Measurements from ENCODE around the gene RYR2.

Gene RYR2

GRCh38 chr1:237444120-237444790 is 402.3 kb downstream of the RYR2 start:
- no peak for DNase-seq (ENCODE audit: low read depth in 2 of 2)

DNA sequence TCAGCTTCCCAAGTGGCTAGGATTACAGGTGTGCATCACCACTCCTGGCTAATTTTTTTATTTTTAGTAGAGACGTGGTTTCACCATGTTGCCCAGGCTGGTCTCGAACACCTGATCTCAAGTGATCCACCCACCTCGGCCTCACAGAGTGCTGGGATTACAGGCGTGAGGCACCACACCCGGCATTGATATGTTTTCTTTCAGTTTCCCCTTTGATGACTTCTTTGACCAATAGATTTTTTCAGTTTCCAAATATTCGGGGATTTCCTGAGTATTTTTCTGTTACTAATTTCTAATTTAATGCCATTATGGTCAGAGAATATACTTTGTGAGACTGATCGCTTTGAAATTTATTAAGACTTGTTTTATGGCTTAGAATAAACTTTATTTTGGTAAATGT is 406.1 kb downstream of the RYR2 start:
- no peak for DNase-seq (ENCODE audit: low read depth in 2 of 2)

GRCh38 chr1:237457573-237457972 is 415.6 kb downstream of the RYR2 start:
- DNase-seq (ENCODE audit: low read depth in 2 of 2), result no peak

GRCh38 chr1:237467320-237467719 is 425.3 kb downstream of the RYR2 start:
- no peak for DNase-seq (ENCODE audit: low read depth in 2 of 2)

DNA sequence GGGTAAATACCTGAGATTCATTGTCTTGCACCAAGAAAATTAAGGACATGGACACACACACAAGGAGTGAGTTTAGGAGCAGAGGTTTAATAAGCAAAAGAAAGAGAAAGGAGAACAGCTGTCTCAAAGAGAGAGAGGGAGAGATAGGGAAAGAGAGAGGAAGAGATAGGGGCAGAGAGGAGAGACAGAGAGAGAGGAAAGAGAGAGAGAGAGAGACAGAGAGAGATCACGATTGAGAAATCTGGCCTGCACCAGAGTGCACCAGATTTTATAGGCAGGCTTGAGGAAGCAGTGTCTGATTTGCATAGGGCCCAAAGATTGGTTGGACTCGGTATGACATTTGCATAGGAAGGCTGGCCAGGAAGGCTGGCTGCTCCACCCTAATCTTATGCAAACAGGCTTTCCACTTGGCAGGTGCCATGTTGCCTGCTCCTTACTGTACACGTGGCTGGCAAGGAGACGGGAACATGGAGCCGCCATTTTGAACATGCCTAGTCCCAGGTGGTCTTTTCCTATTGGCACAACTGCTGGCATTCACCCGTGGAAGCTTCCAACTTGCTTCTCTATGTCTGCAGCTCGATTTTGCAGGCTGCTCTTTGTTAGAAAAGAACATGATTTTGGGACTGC is 428.8 kb downstream of the RYR2 start:
- no peak for DNase-seq (ENCODE audit: low read depth in 2 of 2)

- DNase-seq (ENCODE audit: low read depth in 2 of 2), result no peak
Observed at GRCh38 chr1:237471377-237471776, 429.4 kb downstream of the RYR2 start.

GRCh38 chr1:237471956-237472355 is 430.0 kb downstream of the RYR2 start:
- DNase-seq (ENCODE audit: low read depth in 2 of 2), result no peak

- DNase-seq (ENCODE audit: low read depth in 2 of 2), result no peak
Observed at GRCh38 chr1:237473854-237474253, 431.9 kb downstream of the RYR2 start.

DNA sequence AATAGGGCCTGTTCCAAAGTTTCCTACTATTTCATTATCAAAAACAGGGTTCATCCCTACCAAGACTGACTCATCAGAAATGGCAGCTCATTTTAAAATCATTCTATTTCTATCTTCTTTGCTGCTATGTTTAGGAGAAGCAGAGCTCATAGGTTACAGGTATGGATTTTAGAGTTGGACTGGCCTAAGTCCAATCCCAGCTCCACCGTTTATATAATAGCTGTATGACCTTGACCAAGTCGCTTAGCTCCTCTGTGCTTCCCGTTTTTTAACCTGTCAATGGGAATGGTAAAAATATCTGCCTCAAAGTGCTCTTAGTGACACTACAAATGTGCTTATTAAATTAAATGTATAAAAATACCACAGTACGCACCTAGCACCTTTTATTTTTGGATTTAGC is 436.1 kb downstream of the RYR2 start:
- no peak for DNase-seq (ENCODE audit: low read depth in 2 of 2)

DNA sequence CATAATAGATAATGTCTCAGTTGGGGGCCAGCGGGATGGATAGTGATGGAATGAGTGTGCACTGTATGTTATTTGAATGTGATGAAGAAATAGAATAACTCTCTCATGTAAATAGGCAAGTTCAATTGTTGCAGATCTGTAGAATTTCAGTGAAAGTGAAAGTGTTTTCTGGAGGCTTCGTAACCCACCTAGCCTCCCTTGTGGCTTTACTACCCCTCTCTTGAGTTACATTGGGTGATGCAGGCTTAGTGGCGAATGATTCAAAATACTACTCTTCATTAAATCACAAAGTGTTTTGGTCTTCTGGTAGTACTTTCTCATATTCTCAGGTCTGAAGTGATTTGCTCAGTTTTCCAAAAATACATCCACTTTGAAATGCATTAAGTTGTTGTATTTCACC is 436.9 kb downstream of the RYR2 start:
- no peak for DNase-seq (ENCODE audit: low read depth in 2 of 2)

DNA sequence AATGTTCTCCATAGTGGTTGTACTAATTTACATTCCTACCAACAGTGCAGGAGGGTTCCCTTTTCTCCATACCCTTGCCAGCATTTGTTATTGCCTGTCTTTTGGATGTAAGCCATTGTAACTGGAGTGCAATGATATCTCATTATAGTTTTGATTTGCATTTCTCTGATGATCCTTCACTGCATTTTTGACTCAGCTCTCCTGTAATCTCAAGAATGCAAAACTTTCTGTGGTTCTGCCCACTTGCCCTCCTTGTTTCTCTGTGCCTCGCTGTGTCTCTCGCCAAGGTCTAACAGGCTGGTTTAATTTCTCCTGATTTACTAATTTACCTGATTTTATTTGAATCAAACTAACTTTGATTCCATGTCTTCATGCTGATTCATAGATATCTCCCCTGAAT is 440.8 kb downstream of the RYR2 start:
- DNase-seq (ENCODE audit: low read depth in 2 of 2), result no peak

- DNase-seq (ENCODE audit: low read depth in 2 of 2), result no peak
Observed at GRCh38 chr1:237492359-237492758, 450.4 kb downstream of the RYR2 start.

- DNase-seq (ENCODE audit: low read depth in 2 of 2), result no peak
Observed at GRCh38 chr1:237500566-237500965, 458.6 kb downstream of the RYR2 start.

- DNase-seq (ENCODE audit: low read depth in 2 of 2), result no peak
Observed at GRCh38 chr1:237503292-237503691, 461.3 kb downstream of the RYR2 start.

DNA sequence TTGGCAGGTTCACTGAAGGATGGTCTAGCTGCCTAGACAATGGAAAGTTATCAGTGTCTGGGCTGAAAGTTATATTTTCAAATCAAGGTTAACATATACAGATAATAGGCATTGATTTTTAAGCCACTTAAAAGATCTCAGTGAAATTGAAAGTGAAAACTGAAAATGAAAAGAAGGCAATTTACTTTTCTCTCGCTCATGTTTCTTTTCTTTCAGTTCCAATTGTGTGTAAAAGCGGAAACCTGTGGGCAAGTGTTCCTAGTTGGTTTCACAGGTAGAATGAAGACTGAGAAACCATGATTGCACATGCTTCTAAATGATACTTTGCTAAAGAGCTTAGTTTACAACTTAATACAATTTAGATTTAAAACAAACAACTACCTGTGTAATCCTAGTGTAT is 465.0 kb downstream of the RYR2 start:
- no peak for DNase-seq (ENCODE audit: low read depth in 2 of 2)

DNA sequence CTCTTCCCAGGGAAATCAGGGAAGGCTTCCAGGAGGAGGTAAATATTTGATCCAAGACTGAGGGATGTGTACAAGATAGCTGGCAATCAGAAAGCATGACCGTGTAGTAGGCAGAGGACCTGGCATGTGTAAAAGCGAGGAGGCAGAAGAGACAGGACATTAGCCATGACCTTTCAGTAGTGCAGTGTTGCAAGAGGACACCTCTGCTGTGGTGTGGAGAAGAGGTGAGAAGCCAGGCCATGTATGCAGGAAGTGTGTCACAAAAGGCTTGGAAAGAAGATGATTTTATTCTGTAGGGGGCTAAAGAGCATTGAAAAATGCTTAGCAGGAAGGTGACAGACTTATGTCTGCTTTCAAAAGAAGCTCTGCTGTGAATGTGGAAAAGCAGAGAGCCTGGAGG is 467.8 kb downstream of the RYR2 start:
- DNase-seq (ENCODE audit: low read depth in 2 of 2), result no peak

DNA sequence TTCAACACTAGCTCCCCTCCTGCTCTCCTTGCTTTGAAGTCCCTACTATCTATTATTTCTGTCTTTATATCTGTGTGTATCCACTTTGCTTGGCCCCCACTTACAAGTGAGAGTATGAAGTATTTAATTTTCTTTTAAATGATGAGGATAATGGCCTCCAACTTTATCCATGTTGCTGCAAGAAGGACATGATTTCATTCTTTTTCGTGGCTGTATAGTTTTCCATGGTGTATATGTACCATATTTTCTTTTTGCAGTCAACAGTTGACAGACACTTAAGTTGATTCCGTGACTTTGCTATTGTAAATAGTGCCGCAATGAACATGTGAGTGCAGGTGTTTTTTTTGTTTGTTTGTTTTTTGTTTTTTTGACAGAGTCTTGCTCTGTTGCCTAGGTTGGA is 483.1 kb downstream of the RYR2 start:
- no peak for DNase-seq (ENCODE audit: low read depth in 2 of 2)

GRCh38 chr1:237527761-237528160 is 485.8 kb downstream of the RYR2 start:
- no peak for DNase-seq (ENCODE audit: low read depth in 2 of 2)

DNA sequence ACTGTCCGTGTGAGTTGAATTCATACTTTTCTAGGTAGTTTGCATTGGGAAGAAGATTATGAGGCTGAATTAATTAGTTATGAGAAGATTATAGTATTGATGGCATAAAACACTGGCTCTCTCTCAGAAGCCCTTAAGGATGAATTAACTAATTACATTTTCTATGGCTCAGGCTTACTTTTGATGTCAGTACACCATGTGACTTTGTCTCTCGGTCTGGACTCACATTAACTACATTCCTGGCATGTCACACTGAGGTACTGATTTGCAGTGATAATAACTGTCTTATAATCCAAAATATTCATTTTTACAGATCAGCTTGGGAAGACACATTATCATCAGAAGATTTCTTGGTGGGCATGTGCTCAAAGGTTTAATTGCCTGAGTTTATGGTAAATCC is 486.6 kb downstream of the RYR2 start:
- DNase-seq (ENCODE audit: low read depth in 2 of 2), result no peak

DNA sequence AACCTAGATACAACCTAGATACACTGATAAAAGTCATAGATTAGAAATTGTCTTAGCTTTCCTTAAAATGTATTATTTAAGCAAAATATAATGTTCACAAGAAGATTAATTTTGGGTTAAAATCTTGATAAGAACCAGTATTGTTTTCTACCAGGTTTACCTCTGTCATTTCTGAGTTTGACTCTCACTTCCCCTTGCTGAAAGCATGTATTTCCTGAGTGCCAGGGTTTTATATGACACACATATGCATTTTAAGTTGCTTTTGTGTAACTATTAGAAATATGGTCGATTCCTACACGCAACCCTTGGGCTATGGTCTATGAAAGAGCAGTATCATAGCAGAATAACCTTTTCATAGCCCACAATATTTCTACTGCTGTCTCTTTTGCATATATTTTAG is 497.1 kb downstream of the RYR2 start:
- DNase-seq (ENCODE audit: low read depth in 2 of 2), result no peak

DNA sequence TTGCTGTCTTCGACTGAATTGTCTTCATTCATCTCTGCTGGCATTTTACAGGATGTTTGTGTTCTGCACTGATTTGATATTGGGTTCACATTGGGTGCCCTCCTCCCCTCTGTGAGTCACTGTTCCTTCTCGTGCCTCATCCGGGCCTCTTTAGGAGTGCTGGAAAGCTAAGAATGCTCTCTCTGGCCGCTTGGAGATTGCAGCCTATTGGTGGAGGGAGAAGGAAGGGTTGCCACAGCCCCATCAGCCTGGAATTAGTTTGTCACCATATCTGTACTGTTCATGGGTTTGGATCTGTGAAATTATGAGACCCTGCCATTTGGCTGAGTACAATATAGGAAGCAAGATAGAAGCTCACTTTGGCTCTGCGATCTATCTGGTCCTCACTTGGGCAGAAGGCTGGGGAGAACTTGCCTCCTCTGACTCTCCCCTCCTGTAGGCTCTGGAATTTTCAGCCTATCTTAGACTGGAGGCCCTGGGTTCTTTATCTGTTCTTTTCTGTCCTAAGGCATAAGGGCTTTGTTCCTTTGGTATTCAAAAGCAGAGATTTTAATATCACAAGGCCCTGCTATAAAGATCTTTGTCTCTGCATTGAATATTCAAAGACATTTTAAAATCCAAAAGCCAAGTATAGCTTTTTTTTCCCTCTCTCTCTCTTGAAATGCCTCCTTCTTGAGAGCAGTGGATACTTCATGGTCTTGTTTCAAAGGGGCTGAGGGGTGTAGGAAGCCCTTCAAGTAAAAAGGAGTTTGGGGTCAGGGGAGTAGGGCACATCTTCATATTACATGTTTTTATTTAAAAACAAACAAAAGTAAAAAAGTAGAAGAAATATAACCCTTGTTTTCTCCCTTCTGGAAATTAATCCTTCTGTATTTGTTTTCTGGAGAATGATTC is 500.8 kb downstream of the RYR2 start:
- DNase-seq (ENCODE audit: low read depth in 2 of 2), result no peak

DNA sequence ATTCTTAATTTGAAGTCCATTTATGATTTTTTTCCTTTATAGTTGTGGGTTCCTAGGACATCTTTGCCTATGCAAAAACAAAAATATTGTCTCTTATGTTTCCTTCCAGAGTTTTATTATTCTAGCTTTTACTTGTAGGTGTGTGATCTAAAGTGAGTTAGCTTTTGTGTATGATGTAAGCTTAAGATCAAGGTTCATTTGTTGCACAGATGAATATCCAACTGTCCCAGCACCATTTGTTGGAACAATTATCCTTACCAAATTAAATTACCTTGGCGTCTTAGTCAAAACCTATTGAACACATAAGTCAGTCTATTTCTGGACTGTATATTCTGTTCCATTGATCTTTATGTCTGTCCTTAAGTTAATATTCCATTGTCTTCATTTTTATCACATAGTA is 511.1 kb downstream of the RYR2 start:
- no peak for DNase-seq (ENCODE audit: low read depth in 2 of 2)

DNA sequence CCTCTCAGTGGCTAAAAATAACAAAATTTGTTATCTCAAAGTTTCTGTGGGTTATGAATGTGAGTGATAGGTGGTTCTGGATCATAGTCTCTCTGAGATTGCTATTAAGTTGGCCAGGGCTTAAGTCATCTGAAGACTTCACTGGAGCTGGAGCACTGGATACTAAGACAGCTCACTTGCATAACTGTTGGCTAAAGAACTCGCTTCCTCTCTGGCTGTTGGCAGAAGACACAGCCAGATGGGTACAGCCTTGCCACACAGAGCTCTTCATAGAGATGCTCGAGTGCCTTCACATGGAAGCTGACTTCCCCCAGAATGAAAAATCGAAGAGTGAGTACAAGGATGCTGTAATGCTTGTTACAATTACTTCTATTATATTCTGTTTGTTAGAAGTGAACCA is 514.9 kb downstream of the RYR2 start:
- no peak for DNase-seq (ENCODE audit: low read depth in 2 of 2)
